Neural crest cell (in vitro differentiated cells): ENCODE results near the gene NR1D2. TPM values are rescaled to one million over a fixed set of nuclear protein-coding genes. Genes with fewer than 3 reads are reported as not detected.
A peak's percentile ranks its signal among the peaks of the same experiment; 100 is the strongest.
"Not testable (repeated sequence)": the region's sequence is repeated elsewhere in the genome, so short reads cannot be mapped to it uniquely, and the experiment has no call there.

Source experiments
- DNase-seq: peaks from one replicate; pipeline ENCODE4 v3.0.0; 2021; ENCODE audit warnings: low read depth, mixed read lengths, low spot score
- H3K27ac Mint-ChIP-seq: one replicate; pipeline ENCODE4 v1.8.0; 2021; ENCODE audit warnings: mild to moderate bottlenecking, mixed read lengths; ENCODE audit not compliant: unreplicated experiment
- H3K27me3 Mint-ChIP-seq: 2 replicates; pipeline ENCODE4 v1.8.0; 2021; ENCODE audit warnings: low read depth, mild to moderate bottlenecking, mixed read lengths
- H3K36me3 Mint-ChIP-seq: 2 replicates; pipeline ENCODE4 v1.8.0; 2021; ENCODE audit warnings: low read depth, mild to moderate bottlenecking, mixed read lengths
- H3K4me1 Mint-ChIP-seq: 2 replicates; pipeline ENCODE4 v1.8.0; 2021; ENCODE audit warnings: mixed read lengths
- H3K4me3 Mint-ChIP-seq: one replicate; pipeline ENCODE4 v1.8.0; 2021; ENCODE audit warnings: mild to moderate bottlenecking, mixed read lengths
- H3K9me3 Mint-ChIP-seq: 2 replicates; pipeline ENCODE4 v1.8.0; 2021; ENCODE audit warnings: mixed read lengths
- CTCF ChIP-seq: fragments of 200-600 bp; sonication (generic); conservative IDR thresholded peaks from 2 replicates; pipeline ENCODE4 v1.5.0; 2021; ENCODE audit warnings: antibody characterized with exemption, mild to moderate bottlenecking
- long read RNA-seq: library from polyadenylated mRNA; unstranded; transcript quantifications from one replicate; pipeline ENCODE4 v2.0.0, GENCODE V29; 2020
- total RNA-seq: library from RNA; stranded (reverse); gene quantifications from 2 replicates; pipeline ENCODE4 v1.2.1, GENCODE V29; 2021

NR1D2 gene
- total RNA-seq, result 8.6 and 10.0 TPM in 2 replicates
- long read RNA-seq, full-length matches to known transcripts, result 1 of 1 reads
- long read RNA-seq, partial matches to known transcripts, result 0 of 1 reads
- long read RNA-seq, other reads (novel, unspliced or antisense), result 0 of 1 reads

- Mint-ChIP-seq H3K36me3 (no peaks in the 10 kb centered on the region), H3K9me3 (no peaks in the 10 kb centered on the region), H3K4me1 (peaks cover 18% of the 10 kb centered on the region), H3K27ac (peak within 1 kb of the TSS; percentile 57), H3K4me3 (peak within 1 kb of the TSS; percentile 89), H3K27me3 (peaks cover 18% of the 10 kb centered on the region)
- peak; percentile 70 for DNase-seq
- TF ChIP-seq CTCF, result no peak
Measured at GRCh38 chr3:23944861-23945662, at the start of gene NR1D2. Gene NR1D2 (plus strand): TSS chr3:23945286. CDS start chr3:23945579, 293 bp downstream.

- H3K27ac Mint-ChIP-seq, result no peak overlapping the region
- peaks cover 15% of the 10 kb centered on the region for H3K9me3 Mint-ChIP-seq
- peaks cover 51% of the 10 kb centered on the region for H3K36me3 Mint-ChIP-seq
- no peaks in the 10 kb centered on the region for H3K4me1 Mint-ChIP-seq
- H3K4me3 Mint-ChIP-seq, result no peak overlapping the region
- no peak for DNase-seq
- TF ChIP-seq CTCF, result peak; percentile 40
- H3K27me3 Mint-ChIP-seq, result no peaks in the 10 kb centered on the region
Measured at GRCh38 chr3:23900744-23901143, 44.3 kb upstream of the NR1D2 start.

- Mint-ChIP-seq H3K27ac (no peak overlapping the region), H3K9me3 (peaks cover 4% of the 10 kb centered on the region), H3K36me3 (peaks cover 34% of the 10 kb centered on the region), H3K4me1 (no peaks in the 10 kb centered on the region), H3K27me3 (no peaks in the 10 kb centered on the region), H3K4me3 (no peak overlapping the region)
- no peak for DNase-seq
- TF ChIP-seq CTCF, result no peak
Measured at GRCh38 chr3:23904545-23904944, 40.5 kb upstream of the NR1D2 start.

GRCh38 chr3:23909341-23909740 lies 35.7 kb upstream of the NR1D2 start:
- Mint-ChIP-seq H3K4me3 (no peak overlapping the region), H3K27ac (no peak overlapping the region), H3K36me3 (peaks cover 20% of the 10 kb centered on the region), H3K27me3 (no peaks in the 10 kb centered on the region), H3K4me1 (peaks cover 7% of the 10 kb centered on the region), H3K9me3 (peaks cover under 1% of the 10 kb centered on the region)
- no peak for DNase-seq
- TF ChIP-seq CTCF, result no peak

GRCh38 chr3:23911397-23911796 lies 33.7 kb upstream of the NR1D2 start:
- H3K4me3 Mint-ChIP-seq, result no peak overlapping the region
- no peaks in the 10 kb centered on the region for H3K27me3 Mint-ChIP-seq
- DNase-seq, result no peak
- peaks cover 26% of the 10 kb centered on the region for H3K4me1 Mint-ChIP-seq
- peaks cover 13% of the 10 kb centered on the region for H3K36me3 Mint-ChIP-seq
- no peak overlapping the region for H3K27ac Mint-ChIP-seq
- no peaks in the 10 kb centered on the region for H3K9me3 Mint-ChIP-seq
- TF ChIP-seq CTCF, result no peak

- not testable (repeated sequence) for DNase-seq, H3K27me3 Mint-ChIP-seq, H3K27ac Mint-ChIP-seq, H3K9me3 Mint-ChIP-seq
- H3K36me3 Mint-ChIP-seq, result peaks cover 14% of the 10 kb centered on the region
- peak overlapping the region; percentile 28 for H3K4me3 Mint-ChIP-seq
- peaks cover 30% of the 10 kb centered on the region for H3K4me1 Mint-ChIP-seq
Measured at GRCh38 chr3:23912335-23912734, 32.8 kb upstream of the NR1D2 start.
